IMR-90 (cell line): Measurements from ENCODE around the gene GIMAP8. TPM values are rescaled to one million over a fixed set of nuclear protein-coding genes. Genes with fewer than 3 reads are reported as not detected.

Experiments
- ATAC-seq: fragments of 200-7000 bp; cut with Tn5 transposase; 2 replicates; pipeline ENCODE4 v1.9.1; 2020; ENCODE audit warnings: low read depth, mild to moderate bottlenecking, moderate library complexity
- BruUV-seq: library from RNA; stranded (reverse); fragments of 400-500 nt; replicated peaks from 2 replicates; lab custom pipeline; 2021; lab: Mats Ljungman, UMichigan
- CTCF ChIA-PET: fragments of 300-600 bp; formaldehyde crosslinking; extraction: SDS; loops from one replicate; lab custom pipeline; 2021; ENCODE audit warnings: antibody characterized with exemption; lab: Yijun Ruan, JAX
- POLR2A ChIA-PET: fragments of 300-600 bp; sonication (Branson Sonifier 250); formaldehyde crosslinking; loops from one replicate; lab custom pipeline; 2022; ENCODE audit warnings: antibody characterized with exemption; ENCODE audit not compliant: unreplicated experiment; lab: Charles Lee
- DNase-seq: peaks from one replicate; pipeline ENCODE4 v3.0.0; 2013
- H2AFZ ChIP-seq: replicated peaks from 2 replicates; pipeline ENCODE3; 2013; ENCODE audit warnings: low read length, mild to moderate bottlenecking; ENCODE audit not compliant: poor library complexity
- H2AK5ac ChIP-seq: 2 replicates; pipeline ENCODE4 v1.6.1; 2013; ENCODE audit warnings: low read depth, low read length, inconsistent platforms
- H2AK9ac ChIP-seq: replicated peaks from 2 replicates; pipeline ENCODE3; 2013; ENCODE audit warnings: mild to moderate bottlenecking, low read depth, low read length, moderate library complexity; ENCODE audit not compliant: poor library complexity
- H2BK120ac ChIP-seq: 2 replicates; pipeline ENCODE4 v1.6.1; 2013; ENCODE audit warnings: low read depth, low read length, inconsistent platforms
- H2BK15ac ChIP-seq: 3 replicates; pipeline ENCODE4 v1.6.1; 2013; ENCODE audit warnings: low read depth, low read length, inconsistent platforms
- H2BK20ac ChIP-seq: 2 replicates; pipeline ENCODE4 v1.6.1; 2013; ENCODE audit warnings: low read depth, mild to moderate bottlenecking, inconsistent platforms, low read length, moderate library complexity
- H2BK5ac ChIP-seq: 2 replicates; pipeline ENCODE4 v1.6.1; 2013; ENCODE audit warnings: mild to moderate bottlenecking, low read depth, low read length, inconsistent platforms; ENCODE audit not compliant: poor library complexity, severe bottlenecking
- H3K14ac ChIP-seq: replicated peaks from 2 replicates; pipeline ENCODE4 v1.6.1; 2013; ENCODE audit warnings: low read depth, low read length, inconsistent platforms
- H3K18ac ChIP-seq: 2 replicates; pipeline ENCODE4 v1.6.1; 2013; ENCODE audit warnings: low read depth, low read length, control low read depth
- H3K23ac ChIP-seq: 2 replicates; pipeline ENCODE4 v1.6.1; 2013; ENCODE audit warnings: low read depth, low read length, inconsistent platforms
- H3K27ac ChIP-seq: 2 replicates; pipeline ENCODE4 v1.5.1; 2013; ENCODE audit warnings: mild to moderate bottlenecking, control low read depth, low read length; ENCODE audit not compliant: insufficient read depth
- H3K27me3 ChIP-seq: 2 replicates; pipeline ENCODE4 v1.6.1; 2013; ENCODE audit warnings: low read length; ENCODE audit not compliant: control insufficient read depth, insufficient read depth
- H3K36me3 ChIP-seq: 2 replicates; pipeline ENCODE4 v1.6.1; 2013; ENCODE audit warnings: low read length, mixed read lengths; ENCODE audit not compliant: control insufficient read depth, insufficient read depth
- H3K4ac ChIP-seq: 2 replicates; pipeline ENCODE4 v1.6.1; 2013; ENCODE audit warnings: low read depth, low read length, inconsistent platforms
- H3K4me1 ChIP-seq: 2 replicates; pipeline ENCODE4 v1.6.1; 2013; ENCODE audit warnings: low read length, mixed read lengths; ENCODE audit not compliant: control insufficient read depth, insufficient read depth
- H3K4me2 ChIP-seq: 2 replicates; pipeline ENCODE4 v1.6.1; 2013; ENCODE audit warnings: low read depth, mild to moderate bottlenecking, control low read depth, low read length, moderate library complexity
- H3K4me3 ChIP-seq: 2 replicates; pipeline ENCODE4 v1.5.1; 2013; ENCODE audit warnings: low read depth, mild to moderate bottlenecking, control low read depth, low read length, moderate library complexity; ENCODE audit not compliant: insufficient read depth
- H3K56ac ChIP-seq: 2 replicates; pipeline ENCODE4 v1.6.1; 2013; ENCODE audit warnings: low read length, inconsistent platforms; ENCODE audit not compliant: insufficient read depth; ENCODE audit errors: extremely low read depth
- H3K79me1 ChIP-seq, 2 experiments: 2 replicates each; pipeline ENCODE4 v1.6.1; 2013; ENCODE audit warnings: low read length in 2 of 2, inconsistent platforms in 1 of 2, low read depth in 1 of 2
- H3K9ac ChIP-seq: 2 replicates; pipeline ENCODE4 v1.6.1; 2013; ENCODE audit warnings: low read depth, low read length, control low read depth
- H3K9me1 ChIP-seq: 2 replicates; pipeline ENCODE4 v1.6.1; 2013; ENCODE audit warnings: low read length, inconsistent platforms; ENCODE audit not compliant: insufficient read depth
- H3K9me3 ChIP-seq: 2 replicates; pipeline ENCODE4 v1.6.1; 2013; ENCODE audit warnings: low read length; ENCODE audit not compliant: control insufficient read depth, insufficient read depth
- H4K20me1 ChIP-seq: 2 replicates; pipeline ENCODE4 v1.6.1; 2013; ENCODE audit warnings: low read length, inconsistent platforms; ENCODE audit not compliant: insufficient read depth
- H4K5ac ChIP-seq: 2 replicates; pipeline ENCODE4 v1.6.1; 2013; ENCODE audit warnings: mild to moderate bottlenecking, low read depth, low read length, control low read depth
- H4K8ac ChIP-seq, 2 experiments: 2 replicates each; pipeline ENCODE4 v1.6.1; 2013; ENCODE audit warnings: low read depth in 2 of 2, low read length in 2 of 2, control low read depth in 1 of 2, inconsistent platforms in 1 of 2
- H4K91ac ChIP-seq: 2 replicates; pipeline ENCODE4 v1.6.1; 2013; ENCODE audit warnings: low read depth, low read length, inconsistent platforms; ENCODE audit not compliant: insufficient read depth
- BHLHE40 ChIP-seq: fragments of 150-350 bp; IDR thresholded peaks from 2 replicates; pipeline ENCODE4 v1.6.1; 2016; ENCODE audit warnings: mild to moderate bottlenecking, low read depth, low read length
- CTCF ChIP-seq: conservative IDR thresholded peaks from 2 replicates; pipeline ENCODE4 v1.5.1; 2012; ENCODE audit warnings: mild to moderate bottlenecking, low read depth, low read length, improper control_type of control experiment
- ELK1 ChIP-seq: fragments of 150-350 bp; IDR thresholded peaks from 2 replicates; pipeline ENCODE4 v1.6.1; 2016; ENCODE audit warnings: low read depth, mild to moderate bottlenecking, low read length, moderate library complexity, borderline replicate concordance
- MAFK ChIP-seq: IDR thresholded peaks from 2 replicates; pipeline ENCODE4 v1.6.1; 2012; ENCODE audit warnings: low read depth, low read length, improper control_type of control experiment
- MAZ ChIP-seq: IDR thresholded peaks from 2 replicates; pipeline ENCODE4 v1.6.1; 2012; ENCODE audit warnings: low read depth, mild to moderate bottlenecking, low read length, improper control_type of control experiment, moderate library complexity, borderline replicate concordance
- POLR2A ChIP-seq: IDR thresholded peaks from 2 replicates; pipeline ENCODE4 v1.6.1; 2012; ENCODE audit warnings: mild to moderate bottlenecking, low read depth, low read length
- RAD21 ChIP-seq: IDR thresholded peaks from 2 replicates; pipeline ENCODE4 v1.6.1; 2012; ENCODE audit warnings: low read length, improper control_type of control experiment
- RCOR1 ChIP-seq: IDR thresholded peaks from 2 replicates; pipeline ENCODE4 v1.6.1; 2012; ENCODE audit warnings: mild to moderate bottlenecking, low read length, improper control_type of control experiment; ENCODE audit not compliant: insufficient replicate concordance
- RFX5 ChIP-seq: IDR thresholded peaks from 2 replicates; pipeline ENCODE4 v1.8.0; 2012; ENCODE audit warnings: low read depth, mild to moderate bottlenecking, low read length, moderate library complexity
- SMC3 ChIP-seq: fragments of 150-350 bp; IDR thresholded peaks from 2 replicates; pipeline ENCODE4 v1.6.1; 2016; ENCODE audit warnings: low read depth, mild to moderate bottlenecking, antibody characterized with exemption, low read length, moderate library complexity
- USF2 ChIP-seq: fragments of 150-350 bp; IDR thresholded peaks from 2 replicates; pipeline ENCODE4 v1.6.1; 2017; ENCODE audit warnings: mild to moderate bottlenecking, antibody characterized with exemption, low read length, low read depth
- WGBS, 2 experiments: methylation state at CpG; one replicate each; pipeline versions ENCODE4 v1.1.5 to v1.1.7; 2013; ENCODE audit warnings: missing lambda C conversion rate in 2 of 2; ENCODE audit not compliant: insufficient read length in 1 of 2; ENCODE audit errors: extremely low coverage in 2 of 2; 5-methylcytosine and 5-hydroxymethylcytosine counted together
- dilution Hi-C: fragments of 300-500 bp; cut with HindIII; formaldehyde crosslinking; loops from one replicate; pipeline ENCODE4 v1.14.3; 2018; ENCODE audit warnings: low sequenced_read_pairs; ENCODE audit not compliant: unreplicated experiment
- in situ Hi-C: fragments of 300-500 bp; cut with MboI; formaldehyde crosslinking; loops from 3 replicates; pipeline ENCODE4 v1.14.3; 2019; ENCODE audit warnings: low sequenced_read_pairs, inconsistent platforms, mixed read lengths
- intact Hi-C: fragments of 100-400 bp; cut with micrococcal nuclease; formaldehyde crosslinking; loops from 2 replicates; pipeline ENCODE4 v1.10.0; 2022
- polyA plus RNA-seq, 3 experiments: library from polyadenylated mRNA; depleted of rRNA; stranded (reverse); fragments of >200 nt; gene quantifications; 2 replicates each; pipeline ENCODE4 v1.2.3, GENCODE V29; 2012; ENCODE audit warnings: low replicate concordance in 1 of 3
- total RNA-seq: library from RNA; depleted of rRNA; stranded (reverse); fragments of >200 nt; gene quantifications from 2 replicates; pipeline ENCODE4 v1.2.3, GENCODE V29; 2012

Gene GIMAP8
- total and polyA plus RNA-seq, 2 of the 4 experiments (the other 2 are of a cell fraction): not detected

- no peak overlapping the region for H3K4me2 ChIP-seq
- H3K9me3 ChIP-seq: no peaks in the 10 kb centered on the region
- H3K14ac ChIP-seq: no peak overlapping the region
- no peaks in the 10 kb centered on the region for H4K20me1 ChIP-seq
- TF ChIP-seq RCOR1: no peak
- no peak for TF ChIP-seq ELK1
- TF ChIP-seq BHLHE40: no peak
- TF ChIP-seq RAD21: no peak
- no peak for TF ChIP-seq POLR2A
- TF ChIP-seq USF2: no peak
- no peak for TF ChIP-seq RFX5
- no peak for TF ChIP-seq MAFK
- TF ChIP-seq SMC3: no peak
- no peak for TF ChIP-seq CTCF
- TF ChIP-seq MAZ: no peak
- no peak overlapping the region for H3K9ac ChIP-seq
- H4K91ac ChIP-seq: no peak overlapping the region
- dilution Hi-C loops (no loop called here), intact Hi-C loops (no loop called here), in situ Hi-C loops (no loop called here)
- H3K79me1 ChIP-seq: no peaks in the 10 kb centered on the region
- no peak overlapping the region for H2AK9ac ChIP-seq
- H3K4me1 ChIP-seq: no peaks in the 10 kb centered on the region
- DNase-seq: no peak
- no peak overlapping the region for H3K18ac ChIP-seq
- H2BK120ac ChIP-seq: no peak overlapping the region
- CTCF ChIA-PET: no interaction called here
- H2BK20ac ChIP-seq: no peak overlapping the region
- H3K4me3 ChIP-seq: no peak overlapping the region
- no peak overlapping the region for H3K56ac ChIP-seq
- no peak overlapping the region for H4K5ac ChIP-seq
- no peak overlapping the region for H4K8ac ChIP-seq
- WGBS, 2 experiments: no CpG with 5 or more reads among the region's 1 CpG
- H3K36me3 ChIP-seq: no peaks in the 10 kb centered on the region
- H2AK5ac ChIP-seq: no peak overlapping the region
- H2BK15ac ChIP-seq: no peak overlapping the region
- H3K27me3 ChIP-seq: no peaks in the 10 kb centered on the region; the same call in 1 of the 2 replicates
- H3K4ac ChIP-seq: no peak overlapping the region
- POLR2A ChIA-PET: no interaction called here
- H2BK5ac ChIP-seq: no peak overlapping the region
- H3K27ac ChIP-seq: no peak overlapping the region
- BruUV-seq: no TSS peak
- H2AFZ ChIP-seq: no peak overlapping the region
- no peak for ATAC-seq
- no peak overlapping the region for H3K23ac ChIP-seq
- H3K9me1 ChIP-seq: no peaks in the 10 kb centered on the region
Measured at GRCh38 chr7:150458756-150459155, 8.3 kb downstream of the GIMAP8 start.
